GM12878 (cell line): ENCODE results near the gene CKAP2. TPM values are rescaled to one million over a fixed set of nuclear protein-coding genes. Genes with fewer than 3 reads are reported as not detected.

Experiments used
- ATAC-seq: fragments of 200-7000 bp; cut with Tn5 transposase; 3 replicates; pipeline ENCODE4 v1.9.1; 2020; ENCODE audit warnings: mild to moderate bottlenecking, moderate library complexity
- BruUV-seq: library from RNA; stranded (reverse); fragments of 400-500 nt; replicated peaks from 2 replicates; lab custom pipeline; 2021; lab: Mats Ljungman, UMichigan
- CTCF ChIA-PET: fragments of 300-600 bp; sonication (Branson Sonifier 250); formaldehyde crosslinking; extraction: SDS; loops from one replicate; lab custom pipeline; 2021; ENCODE audit warnings: inconsistent platforms; lab: Yijun Ruan, JAX
- POLR2A ChIA-PET: fragments of 350-600 bp; formaldehyde crosslinking; extraction: SDS; loops from one replicate; lab custom pipeline; 2021; ENCODE audit warnings: inconsistent platforms; lab: Charles Lee
- RAD21 ChIA-PET: fragments of 300-600 bp; sonication (Branson Sonifier 250); formaldehyde crosslinking; loops from one replicate; lab custom pipeline; 2023; ENCODE audit warnings: antibody characterized with exemption; ENCODE audit not compliant: unreplicated experiment; lab: Charles Lee
- SMC1A ChIA-PET: fragments of 300-600 bp; sonication (Branson Sonifier 250); formaldehyde crosslinking; loops from one replicate; lab custom pipeline; 2023; ENCODE audit not compliant: unreplicated experiment, uncharacterized antibody; lab: Charles Lee
- DNase-seq: peaks from one replicate; pipeline ENCODE4 v3.0.0-alpha.2; 2011; ENCODE audit warnings: low read depth, low spot score
- FAIRE-seq: peaks from 3 replicates; lab custom pipeline; 2011; peaks lifted over from hg19 to GRCh38; lab: Jason Lieb, UNC
- H2AFZ ChIP-seq: 2 replicates; pipeline ENCODE4 v1.6.0; 2011; ENCODE audit warnings: low read depth, low read length, control low read depth; ENCODE audit not compliant: control insufficient read depth
- H3K27ac ChIP-seq: 2 replicates; pipeline ENCODE4 v1.5.1; 2011; ENCODE audit warnings: control low read depth; ENCODE audit not compliant: control insufficient read depth, insufficient read depth
- H3K27me3 ChIP-seq, 2 experiments: replicated peaks in 1 of 2; 2 replicates each; pipeline versions ENCODE4 v1.6.0 to v1.6.1; 2011; ENCODE audit warnings: low read length in 1 of 2; ENCODE audit not compliant: control insufficient read depth in 2 of 2, insufficient read depth in 2 of 2
- H3K36me3 ChIP-seq, 2 experiments: 2 replicates each; pipeline ENCODE4 v1.5.1; 2011; ENCODE audit warnings: low read length in 1 of 2; ENCODE audit not compliant: control insufficient read depth in 2 of 2, insufficient read depth in 2 of 2
- H3K4me1 ChIP-seq: 2 replicates; pipeline ENCODE4 v1.6.1; 2011; ENCODE audit warnings: mild to moderate bottlenecking, low read length, moderate library complexity, mixed read lengths; ENCODE audit not compliant: control insufficient read depth, insufficient read depth
- H3K4me2 ChIP-seq: 2 replicates; pipeline ENCODE4 v1.6.0; 2011; ENCODE audit warnings: control low read depth; ENCODE audit not compliant: control insufficient read depth, insufficient read depth
- H3K4me3 ChIP-seq: fragments of 200-600 bp; sonication (generic); 2 replicates; pipeline ENCODE4 v1.5.1; 2016
- H3K79me2 ChIP-seq: 2 replicates; pipeline ENCODE4 v1.6.0; 2011; ENCODE audit warnings: low read length; ENCODE audit not compliant: control insufficient read depth, insufficient read depth
- H3K9ac ChIP-seq: 2 replicates; pipeline ENCODE4 v1.8.0; 2011; ENCODE audit warnings: low read length, control low read depth, mixed read lengths; ENCODE audit not compliant: control insufficient read depth, insufficient read depth
- H3K9me3 ChIP-seq: replicated peaks from 3 replicates; pipeline ENCODE4 v1.5.1; 2011; ENCODE audit warnings: mild to moderate bottlenecking, low read length; ENCODE audit not compliant: control insufficient read depth, insufficient read depth
- H4K20me1 ChIP-seq: 2 replicates; pipeline ENCODE4 v1.6.0; 2011; ENCODE audit not compliant: control insufficient read depth, insufficient read depth
- BHLHE40 ChIP-seq, 2 experiments: fragments of 450-650 bp in 1 of 2; IDR thresholded peaks; 2 replicates each; pipeline ENCODE4 v1.6.1; 2011 to 2017; ENCODE audit warnings: low read depth in 2 of 2, borderline replicate concordance in 1 of 2, improper control_type of control experiment in 1 of 2, low read length in 1 of 2, mild to moderate bottlenecking in 1 of 2
- EED ChIP-seq: sonication (generic); IDR thresholded peaks from 2 replicates; pipeline ENCODE4 v1.6.1; 2016; ENCODE audit warnings: antibody characterized with exemption, low read depth
- SUZ12 ChIP-seq: fragments of 200-600 bp; sonication (generic); IDR thresholded peaks from one replicate; pipeline ENCODE4 v1.6.1; 2018; ENCODE audit warnings: antibody characterized with exemption, mild to moderate bottlenecking; ENCODE audit not compliant: unreplicated experiment
- WGBS: methylation state at CpG from one replicate; pipeline ENCODE4 v1.1.6; 2016; ENCODE audit warnings: low lambda C conversion rate; ENCODE audit not compliant: insufficient replicate concordance, insufficient coverage; ENCODE audit errors: missing lambda C conversion rate; 5-methylcytosine and 5-hydroxymethylcytosine counted together
- in situ Hi-C: fragments of 300-500 bp; cut with MboI; formaldehyde crosslinking; loops from 9 replicates; pipeline ENCODE4 v1.14.3; 2018; ENCODE audit warnings: mixed read lengths
- intact Hi-C: fragments of 100-400 bp; cut with micrococcal nuclease; formaldehyde crosslinking; loops from one replicate; pipeline ENCODE4 v1.14.2; 2022; ENCODE audit not compliant: unreplicated experiment
- polyA plus RNA-seq, 11 experiments: library from polyadenylated mRNA; depleted of rRNA in 4 of 11; unstranded in 6 of 11; stranded (reverse) in 5 of 11; fragments of >200 nt; fragmentation: Nextera tagmentation in 4 of 11; fragmentation: Illumina TruSeq in 1 of 11; extraction: Ambion mirVana in 4 of 11; extraction: Trizol in 1 of 11; gene quantifications; 1 replicate in 1 of 11; 2 replicates in 10 of 11; pipeline versions ENCODE4 v1.2.1 to v1.2.3, GENCODE V29; 2011 to 2016; ENCODE audit warnings: inconsistent platforms in 2 of 11, missing spikeins in 2 of 11, low read depth in 1 of 11
- total RNA-seq, 4 experiments: library from RNA; depleted of rRNA in 3 of 4; stranded (reverse); fragments of >200 nt in 3 of 4; fragmentation: Illumina TruSeq in 1 of 4; extraction: Trizol in 1 of 4; gene quantifications; 2 replicates each; pipeline versions ENCODE4 v1.2.1 to v1.2.3, GENCODE V29; 2013 to 2021
- TF ChIP-seq, protein P1 (sequence below), 3 experiments: IDR thresholded peaks in 2 of 3; conservative IDR thresholded peaks in 1 of 3; 2 replicates each; pipeline ENCODE4 v1.5.1; 2011; ENCODE audit warnings: low read depth in 3 of 3, low read length in 3 of 3, mild to moderate bottlenecking in 3 of 3, control low read depth in 2 of 3, moderate library complexity in 2 of 3, inconsistent platforms in 1 of 3, mixed read lengths in 1 of 3; ENCODE audit not compliant: control insufficient read depth in 2 of 3, insufficient read depth in 1 of 3; ENCODE audit errors: extremely low read depth in 1 of 3
- TF ChIP-seq, protein P2 (sequence below): fragments of 150-350 bp; IDR thresholded peaks from 2 replicates; pipeline ENCODE4 v1.6.1; 2016; ENCODE audit warnings: low read depth, low read length

The CKAP2 gene
- total and polyA plus RNA-seq, 10 of the 15 experiments (the other 5 are each of a cell fraction or from before 2014, with no cell fraction given) = 20.9 to 62.3 (median 37.5) TPM

DNA sequence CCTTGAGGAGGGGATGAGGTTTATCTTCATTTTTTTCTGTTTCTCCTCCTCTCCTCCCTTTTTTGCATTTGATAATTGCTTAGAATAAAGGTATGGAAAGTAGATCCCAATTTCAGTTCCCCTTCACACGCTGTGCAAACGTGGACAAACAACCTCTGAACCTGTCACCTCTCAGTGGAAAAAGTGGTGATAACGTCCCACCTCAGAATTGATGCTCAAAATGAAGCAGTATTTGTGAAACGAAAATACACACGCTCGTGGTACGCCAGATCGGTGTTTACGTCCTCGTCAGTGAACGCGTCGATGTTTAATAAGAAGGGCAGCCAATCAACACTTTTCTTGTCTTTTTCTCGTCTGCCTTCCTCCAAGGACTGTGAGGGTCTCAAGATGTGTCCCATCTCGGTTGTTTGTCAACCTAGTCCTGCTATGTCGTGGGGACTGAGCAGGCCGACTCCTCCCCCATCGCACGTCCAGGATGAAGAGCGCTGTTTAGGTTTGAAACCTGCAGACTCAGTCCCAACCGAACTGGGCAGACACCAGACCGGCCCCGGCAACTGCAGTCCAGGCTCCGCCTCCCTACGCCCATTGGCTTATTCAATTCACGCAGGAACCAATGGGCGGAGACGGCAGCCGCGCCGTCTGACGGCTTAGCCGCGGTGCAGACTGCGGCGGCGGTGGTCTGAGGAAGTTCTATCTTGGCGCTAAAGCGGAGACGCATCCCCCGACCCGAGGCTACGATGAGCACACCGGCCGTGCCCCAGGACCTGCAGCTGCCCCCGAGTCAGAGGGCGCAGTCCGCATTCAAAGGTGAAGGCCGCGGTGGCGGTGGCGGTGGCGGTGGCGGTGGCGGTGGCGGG is at the start of gene CKAP2 (continued):
- TF ChIP-seq, protein P1, sequence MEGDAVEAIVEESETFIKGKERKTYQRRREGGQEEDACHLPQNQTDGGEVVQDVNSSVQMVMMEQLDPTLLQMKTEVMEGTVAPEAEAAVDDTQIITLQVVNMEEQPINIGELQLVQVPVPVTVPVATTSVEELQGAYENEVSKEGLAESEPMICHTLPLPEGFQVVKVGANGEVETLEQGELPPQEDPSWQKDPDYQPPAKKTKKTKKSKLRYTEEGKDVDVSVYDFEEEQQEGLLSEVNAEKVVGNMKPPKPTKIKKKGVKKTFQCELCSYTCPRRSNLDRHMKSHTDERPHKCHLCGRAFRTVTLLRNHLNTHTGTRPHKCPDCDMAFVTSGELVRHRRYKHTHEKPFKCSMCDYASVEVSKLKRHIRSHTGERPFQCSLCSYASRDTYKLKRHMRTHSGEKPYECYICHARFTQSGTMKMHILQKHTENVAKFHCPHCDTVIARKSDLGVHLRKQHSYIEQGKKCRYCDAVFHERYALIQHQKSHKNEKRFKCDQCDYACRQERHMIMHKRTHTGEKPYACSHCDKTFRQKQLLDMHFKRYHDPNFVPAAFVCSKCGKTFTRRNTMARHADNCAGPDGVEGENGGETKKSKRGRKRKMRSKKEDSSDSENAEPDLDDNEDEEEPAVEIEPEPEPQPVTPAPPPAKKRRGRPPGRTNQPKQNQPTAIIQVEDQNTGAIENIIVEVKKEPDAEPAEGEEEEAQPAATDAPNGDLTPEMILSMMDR (IDR thresholded peaks at IDR 0.05 in 2 of 3, conservative IDR thresholded peaks at IDR 0.05 in 1 of 3; ENCODE audit: control insufficient read depth in 2 of 3, extremely low read depth in 1 of 3, insufficient read depth in 1 of 3, low read depth in 3 of 3, low read length in 3 of 3) = peak in 1 of 3 experiments; percentile 21; a peak in 1 of 6 replicates

DNA sequence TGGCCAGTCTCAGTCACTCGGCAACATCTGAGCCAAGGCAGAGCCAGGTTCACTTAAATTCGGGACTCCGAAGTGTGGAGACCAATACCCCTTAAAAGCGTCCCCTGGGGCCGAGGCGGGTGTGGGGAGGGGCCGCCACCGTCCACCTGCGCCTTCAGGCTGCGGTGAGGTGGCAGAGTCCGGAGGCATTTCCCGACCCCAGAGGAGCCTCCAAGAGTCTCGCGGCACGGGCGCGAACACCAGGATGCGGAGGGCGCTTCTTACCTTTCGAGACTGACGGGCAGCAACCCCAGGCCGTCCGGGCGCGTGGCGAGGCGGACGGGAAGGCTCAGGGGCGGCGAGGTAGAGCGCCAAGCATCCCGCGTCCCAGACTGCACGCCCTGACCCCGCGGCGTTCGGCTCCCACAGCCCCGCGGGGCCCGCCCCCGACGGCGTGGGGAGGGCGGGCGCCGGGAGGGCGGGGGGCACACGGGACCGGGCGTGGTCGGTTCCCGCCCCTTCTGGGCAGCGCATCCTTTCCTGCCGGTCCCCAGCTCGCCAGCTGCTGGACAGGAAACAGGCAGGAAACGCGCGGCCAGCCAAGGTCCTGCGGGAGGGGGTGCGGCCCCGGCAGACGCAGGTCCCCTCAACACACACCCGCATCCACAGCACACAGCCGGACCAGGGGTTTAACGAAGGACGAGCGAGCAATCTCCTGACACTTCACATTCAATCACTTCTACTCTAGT is 49.3 kb upstream of the CKAP2 start, which contains the start of gene THSD1:
Gene THSD1 (minus strand): TSS at position 406 of the 728 bp plus-strand sequence. CDS start 3,572 bp downstream, outside the sequence.
- WGBS = 13% methylated on average over 40 of the region's 68 CpGs
- RAD21 ChIA-PET = no interaction called here
- no peak within 1 kb of the TSS for H3K9ac ChIP-seq
- peak in 1 of 2 experiments; percentile 37; a peak in 1 of 4 replicates for TF ChIP-seq BHLHE40 (IDR thresholded peaks at IDR 0.05; ENCODE audit: borderline replicate concordance in 1 of 2, low read depth in 2 of 2, low read length in 1 of 2)
- TF ChIP-seq, protein P2, sequence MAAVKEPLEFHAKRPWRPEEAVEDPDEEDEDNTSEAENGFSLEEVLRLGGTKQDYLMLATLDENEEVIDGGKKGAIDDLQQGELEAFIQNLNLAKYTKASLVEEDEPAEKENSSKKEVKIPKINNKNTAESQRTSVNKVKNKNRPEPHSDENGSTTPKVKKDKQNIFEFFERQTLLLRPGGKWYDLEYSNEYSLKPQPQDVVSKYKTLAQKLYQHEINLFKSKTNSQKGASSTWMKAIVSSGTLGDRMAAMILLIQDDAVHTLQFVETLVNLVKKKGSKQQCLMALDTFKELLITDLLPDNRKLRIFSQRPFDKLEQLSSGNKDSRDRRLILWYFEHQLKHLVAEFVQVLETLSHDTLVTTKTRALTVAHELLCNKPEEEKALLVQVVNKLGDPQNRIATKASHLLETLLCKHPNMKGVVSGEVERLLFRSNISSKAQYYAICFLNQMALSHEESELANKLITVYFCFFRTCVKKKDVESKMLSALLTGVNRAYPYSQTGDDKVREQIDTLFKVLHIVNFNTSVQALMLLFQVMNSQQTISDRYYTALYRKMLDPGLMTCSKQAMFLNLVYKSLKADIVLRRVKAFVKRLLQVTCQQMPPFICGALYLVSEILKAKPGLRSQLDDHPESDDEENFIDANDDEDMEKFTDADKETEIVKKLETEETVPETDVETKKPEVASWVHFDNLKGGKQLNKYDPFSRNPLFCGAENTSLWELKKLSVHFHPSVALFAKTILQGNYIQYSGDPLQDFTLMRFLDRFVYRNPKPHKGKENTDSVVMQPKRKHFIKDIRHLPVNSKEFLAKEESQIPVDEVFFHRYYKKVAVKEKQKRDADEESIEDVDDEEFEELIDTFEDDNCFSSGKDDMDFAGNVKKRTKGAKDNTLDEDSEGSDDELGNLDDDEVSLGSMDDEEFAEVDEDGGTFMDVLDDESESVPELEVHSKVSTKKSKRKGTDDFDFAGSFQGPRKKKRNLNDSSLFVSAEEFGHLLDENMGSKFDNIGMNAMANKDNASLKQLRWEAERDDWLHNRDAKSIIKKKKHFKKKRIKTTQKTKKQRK = no peak
- peak; percentile 66 for TF ChIP-seq SUZ12
- TF ChIP-seq EED = no peak
- H3K79me2 ChIP-seq = no peaks in the 10 kb centered on the region
- no peaks in the 10 kb centered on the region for H3K9me3 ChIP-seq
- in situ Hi-C loops = no loop called here
- BruUV-seq = no TSS peak
- H3K27me3 ChIP-seq = peaks cover 0 to 2% of the 10 kb centered on the region in 2 experiments; a peak in 2 of 4 replicates
- H3K4me1 ChIP-seq = no peaks in the 10 kb centered on the region
- DNase-seq (no peak), ATAC-seq (peak; percentile 79), FAIRE-seq (no peak)
- SMC1A ChIA-PET = interaction anchor here (0.6 kb wide), 1 partner anchor 25 kb away, joined by 3 read pairs; no protein-coding TSS in a partner anchor
- CTCF ChIA-PET = interaction anchor here (0.6 to 1.4 kb wide), 2 partner anchors 44 to 1094 kb away, joined by 3 to 4 read pairs; partner anchors contain the start of gene VPS36
- no peak within 1 kb of the TSS for H2AFZ ChIP-seq
- no peaks in the 10 kb centered on the region for H3K36me3 ChIP-seq
- peak within 1 kb of the TSS; percentile 42; the same call in 1 of the 2 replicates for H3K4me3 ChIP-seq
- no peaks in the 10 kb centered on the region for H4K20me1 ChIP-seq
- no peak within 1 kb of the TSS for H3K27ac ChIP-seq
- POLR2A ChIA-PET = no interaction called here
- H3K4me2 ChIP-seq = peak within 1 kb of the TSS; percentile 17
- intact Hi-C loops = no loop called here
